A549 (cell line): ENCODE data around the gene HRH1. TPM values are rescaled to one million over a fixed set of nuclear protein-coding genes. Genes with fewer than 3 reads are reported as not detected.

Source experiments
- ATAC-seq, 2 experiments: fragments of 200-7000 bp in 1 of 2; fragments of >200 bp in 1 of 2; cut with Nextera tagmentation in 1 of 2; cut with Tn5 transposase in 1 of 2; 3 replicates each; pipeline versions ENCODE4 v1.8.0 to v1.9.1; 2018 to 2020; ENCODE audit warnings: mild to moderate bottlenecking in 1 of 2, moderate library complexity in 1 of 2
- CTCF ChIA-PET: fragments of 300-600 bp; sonication (Branson Sonifier 250); formaldehyde crosslinking; extraction: SDS; loops from one replicate; lab custom pipeline; 2021; ENCODE audit warnings: antibody characterized with exemption, inconsistent platforms; lab: Yijun Ruan, JAX
- POLR2A ChIA-PET: fragments of 350-600 bp; formaldehyde crosslinking; extraction: SDS; loops from one replicate; lab custom pipeline; 2021; ENCODE audit warnings: antibody characterized with exemption, inconsistent platforms; lab: Yijun Ruan, JAX
- DNase-seq, 2 experiments: peaks; one replicate each; pipeline versions ENCODE4 v3.0.0 to v3.0.0-alpha.2; 2011 to 2016; ENCODE audit warnings: low read depth in 1 of 2, low spot score in 1 of 2
- FAIRE-seq: peaks from 2 replicates; lab custom pipeline; 2011; peaks lifted over from hg19 to GRCh38; lab: Jason Lieb, UNC
- H3K27ac ChIP-seq, 2 experiments: fragments of >200 bp; sonication (Bioruptor Twin); formaldehyde crosslinking; 3 replicates each; pipeline ENCODE4 v1.5.1; 2016 to 2017
- H3K4me1 ChIP-seq: fragments of >200 bp; sonication (Bioruptor Twin); formaldehyde crosslinking; 3 replicates; pipeline ENCODE4 v1.6.1; 2016
- H3K4me2 ChIP-seq: fragments of >200 bp; sonication (Bioruptor Twin); formaldehyde crosslinking; 3 replicates; pipeline ENCODE4 v1.6.1; 2016
- H3K4me3 ChIP-seq: fragments of >200 bp; sonication (Bioruptor Twin); formaldehyde crosslinking; 3 replicates; pipeline ENCODE4 v1.5.1; 2016
- H3K9me3 ChIP-seq: fragments of >200 bp; sonication (Bioruptor Twin); formaldehyde crosslinking; 3 replicates; pipeline ENCODE4 v1.6.1; 2016
- BCL3 ChIP-seq: fragments of >200 bp; sonication (Bioruptor Twin); formaldehyde crosslinking; IDR thresholded peaks from 3 replicates; pipeline ENCODE4 v1.6.1; 2016
- CBX2 ChIP-seq: fragments of 200-600 bp; sonication (generic); IDR thresholded peaks from 2 replicates; pipeline ENCODE4 v1.6.1; 2016; ENCODE audit warnings: low read depth, mild to moderate bottlenecking, borderline replicate concordance
- CEBPB ChIP-seq, 2 experiments: fragments of >200 bp in 1 of 2; sonication (Bioruptor Twin) in 1 of 2; formaldehyde crosslinking in 1 of 2; IDR thresholded peaks; 2 replicates each; pipeline ENCODE4 v1.6.1; 2012 to 2016
- CHD4 ChIP-seq: fragments of 200-600 bp; sonication (generic); IDR thresholded peaks from 2 replicates; pipeline ENCODE4 v1.6.1; 2016; ENCODE audit warnings: antibody characterized with exemption, mild to moderate bottlenecking, borderline replicate concordance
- EP300 ChIP-seq, 2 experiments: fragments of >200 bp; sonication (Bioruptor Twin); formaldehyde crosslinking; IDR thresholded peaks; 2 replicates in 1 of 2; 3 replicates in 1 of 2; pipeline ENCODE4 v1.6.1; 2016 to 2017
- FOSB ChIP-seq: fragments of 250-450 bp; sonication (Bioruptor Pico); IDR thresholded peaks from 2 replicates; pipeline ENCODE4 v1.5.0; 2020; ENCODE audit warnings: mild to moderate bottlenecking, moderate library complexity
- FOSL2 ChIP-seq, 2 experiments: fragments of 450-650 bp in 1 of 2; fragments of >200 bp in 1 of 2; sonication (Bioruptor Twin) in 1 of 2; formaldehyde crosslinking; IDR thresholded peaks; 2 replicates each; pipeline versions ENCODE4 v1.5.0 to v1.6.1; 2016 to 2020; ENCODE audit warnings: mild to moderate bottlenecking in 1 of 2, moderate library complexity in 1 of 2
- HES2 ChIP-seq: fragments of >200 bp; sonication (Bioruptor Twin); formaldehyde crosslinking; IDR thresholded peaks from 2 replicates; pipeline ENCODE4 v1.6.1; 2016
- JUN ChIP-seq, 2 experiments: fragments of >200 bp; sonication (Bioruptor Twin); formaldehyde crosslinking; IDR thresholded peaks; 2 replicates in 1 of 2; 3 replicates in 1 of 2; pipeline ENCODE4 v1.6.1; 2016 to 2017
- JUNB ChIP-seq: fragments of >200 bp; sonication (Bioruptor Twin); formaldehyde crosslinking; IDR thresholded peaks from 2 replicates; pipeline ENCODE4 v1.6.1; 2016
- MAFK ChIP-seq: fragments of 450-650 bp; IDR thresholded peaks from 2 replicates; pipeline ENCODE4 v1.6.1; 2014; ENCODE audit not compliant: partially characterized antibody
- MYC ChIP-seq: IDR thresholded peaks from 2 replicates; pipeline ENCODE4 v1.6.1; 2012; ENCODE audit warnings: mild to moderate bottlenecking, inconsistent platforms, low read length, improper control_type of control experiment, borderline replicate concordance
- NFE2L2 ChIP-seq: fragments of 150-350 bp; conservative IDR thresholded peaks from 2 replicates; pipeline ENCODE4 v1.6.1; 2014; ENCODE audit warnings: low read length
- NPAS2 ChIP-seq: fragments of 250-450 bp; sonication (Bioruptor Pico); IDR thresholded peaks from 2 replicates; pipeline ENCODE4 v1.8.0; 2022; ENCODE audit warnings: mild to moderate bottlenecking, moderate library complexity, borderline replicate concordance
- POLR2A ChIP-seq: IDR thresholded peaks from 2 replicates; pipeline ENCODE4 v1.6.1; 2012; ENCODE audit warnings: mild to moderate bottlenecking, low read length
- RAD21 ChIP-seq, 2 experiments: fragments of >200 bp in 1 of 2; sonication (Bioruptor Twin) in 1 of 2; formaldehyde crosslinking in 1 of 2; IDR thresholded peaks in 1 of 2; conservative IDR thresholded peaks in 1 of 2; 2 replicates in 1 of 2; 3 replicates in 1 of 2; pipeline ENCODE4 v1.6.1; 2012 to 2018; ENCODE audit warnings: inconsistent platforms in 1 of 2
- RARB ChIP-seq: fragments of 250-450 bp; sonication (Bioruptor Pico); IDR thresholded peaks from 2 replicates; pipeline ENCODE4 v1.8.0; 2021; ENCODE audit warnings: mild to moderate bottlenecking, moderate library complexity
- RNF2 ChIP-seq: fragments of 200-600 bp; sonication (generic); IDR thresholded peaks from 2 replicates; pipeline ENCODE4 v1.6.1; 2016; ENCODE audit warnings: low read depth, mild to moderate bottlenecking, antibody characterized with exemption, moderate library complexity, borderline replicate concordance
- TFCP2L1 ChIP-seq: fragments of 250-450 bp; sonication (Bioruptor Pico); IDR thresholded peaks from 2 replicates; pipeline ENCODE4 v1.5.0; 2021; ENCODE audit warnings: mild to moderate bottlenecking
- TP53 ChIP-seq: fragments of 250-450 bp; sonication (Bioruptor Pico); IDR thresholded peaks from 2 replicates; pipeline ENCODE4 v1.5.0; 2021; ENCODE audit warnings: mild to moderate bottlenecking, moderate library complexity
- ZNF302 ChIP-seq: fragments of 250-450 bp; sonication (Bioruptor Pico); IDR thresholded peaks from 2 replicates; pipeline ENCODE4 v1.9.0; 2021; ENCODE audit warnings: inconsistent platforms, mild to moderate bottlenecking, moderate library complexity
- ZSCAN20 ChIP-seq: fragments of 250-450 bp; sonication (Bioruptor Pico); IDR thresholded peaks from 2 replicates; pipeline ENCODE4 v1.8.0; 2022; ENCODE audit warnings: mild to moderate bottlenecking, moderate library complexity
- WGBS: methylation state at CpG from one replicate; pipeline ENCODE4 v1.1.6; 2017; ENCODE audit errors: missing lambda C conversion rate; 5-methylcytosine and 5-hydroxymethylcytosine counted together
- polyA plus RNA-seq, 4 experiments: library from polyadenylated mRNA; depleted of rRNA in 3 of 4; stranded (reverse); fragments of >200 nt; fragmentation: RNase III in 1 of 4; extraction: RNeasy Plus Mini Kit Qiagen cat#74134 plus additional on column Dnase treatment in 1 of 4; gene quantifications; 2 replicates in 3 of 4; 3 replicates in 1 of 4; pipeline ENCODE4 v1.2.3, GENCODE V29; 2011 to 2017
- TF ChIP-seq, protein P1 (sequence below): IDR thresholded peaks from 2 replicates; pipeline ENCODE4 v1.6.1; 2012
- TF ChIP-seq, protein P2 (sequence below): fragments of 250-450 bp; sonication (Bioruptor Pico); IDR thresholded peaks from 2 replicates; pipeline ENCODE4 v1.5.0; 2021; ENCODE audit warnings: mild to moderate bottlenecking, moderate library complexity, borderline replicate concordance

HRH1 gene
- polyA plus RNA-seq, 2 of the 4 experiments (the other 2 are of a cell fraction): 4.2 TPM

- no peaks in the 10 kb centered on the region for H3K9me3 ChIP-seq
- ChIA-PET CTCF (interaction anchor here (0.6 to 2.3 kb wide), 9 partner anchors 12 to 134 kb away, joined by 3 to 12 read pairs (median 5); no protein-coding TSS in a partner anchor), POLR2A (interaction anchor here (0.7 to 2.7 kb wide), 5 partner anchors 12 to 46 kb away, joined by 3 to 29 read pairs (median 4); partner anchors contain the start of gene ATG7)
- ATAC-seq (peak; percentile 91 to 94), FAIRE-seq (no peak), DNase-seq (peak; percentile 64 to 79)
- peaks cover 46% of the 10 kb centered on the region for H3K4me1 ChIP-seq
- peak overlapping the region; percentile 73 to 85 for H3K27ac ChIP-seq
- TF ChIP-seq, protein P1, sequence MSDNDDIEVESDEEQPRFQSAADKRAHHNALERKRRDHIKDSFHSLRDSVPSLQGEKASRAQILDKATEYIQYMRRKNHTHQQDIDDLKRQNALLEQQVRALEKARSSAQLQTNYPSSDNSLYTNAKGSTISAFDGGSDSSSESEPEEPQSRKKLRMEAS: peak; percentile 38; the same call in 1 of the 2 replicates
- peak; percentile 14 for TF ChIP-seq MAFK
- TF ChIP-seq JUN (IDR thresholded peaks at IDR 0.05): peak; percentile 48 to 70; a peak in 3 of 5 replicates
- 0 out of 2 replicates have a peak, but pooled peaks have one; percentile 30 for TF ChIP-seq FOSB (CRISPR knock-in tag)
- 0 out of 3 replicates have a peak, but pooled peaks have one; percentile 18 for TF ChIP-seq BCL3
- no peak for TF ChIP-seq NFE2L2
- TF ChIP-seq, protein P2, sequence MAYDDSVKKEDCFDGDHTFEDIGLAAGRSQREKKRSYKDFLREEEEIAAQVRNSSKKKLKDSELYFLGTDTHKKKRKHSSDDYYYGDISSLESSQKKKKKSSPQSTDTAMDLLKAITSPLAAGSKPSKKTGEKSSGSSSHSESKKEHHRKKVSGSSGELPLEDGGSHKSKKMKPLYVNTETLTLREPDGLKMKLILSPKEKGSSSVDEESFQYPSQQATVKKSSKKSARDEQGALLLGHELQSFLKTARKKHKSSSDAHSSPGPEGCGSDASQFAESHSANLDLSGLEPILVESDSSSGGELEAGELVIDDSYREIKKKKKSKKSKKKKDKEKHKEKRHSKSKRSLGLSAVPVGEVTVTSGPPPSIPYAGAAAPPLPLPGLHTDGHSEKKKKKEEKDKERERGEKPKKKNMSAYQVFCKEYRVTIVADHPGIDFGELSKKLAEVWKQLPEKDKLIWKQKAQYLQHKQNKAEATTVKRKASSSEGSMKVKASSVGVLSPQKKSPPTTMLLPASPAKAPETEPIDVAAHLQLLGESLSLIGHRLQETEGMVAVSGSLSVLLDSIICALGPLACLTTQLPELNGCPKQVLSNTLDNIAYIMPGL (CRISPR knock-in tag): no peak
- peak; percentile 73 for TF ChIP-seq JUNB
- TF ChIP-seq CHD4: no peak
- no peak for TF ChIP-seq MYC
- peak in 1 of 2 experiments; percentile 50; a peak in 2 of 5 replicates for TF ChIP-seq EP300 (IDR thresholded peaks at IDR 0.05)
- no peak for TF ChIP-seq ZSCAN20 (CRISPR knock-in tag)
- peak; percentile 73 to 81 for TF ChIP-seq CEBPB (IDR thresholded peaks at IDR 0.05)
- peak; percentile 89 for TF ChIP-seq FOSL2 (IDR thresholded peaks at IDR 0.05)
- peak; percentile 96 for TF ChIP-seq FOSL2 (CRISPR knock-in tag; IDR thresholded peaks at IDR 0.05)
- TF ChIP-seq RARB (CRISPR knock-in tag): no peak
- 7% methylated on average over 7 of the region's 7 CpGs for WGBS
- H3K4me3 ChIP-seq: peak overlapping the region; percentile 6; the same call in 1 of the 3 replicates
- peak overlapping the region; percentile 79 for H3K4me2 ChIP-seq
Observed at GRCh38 chr3:11288786-11289637, 134.7 kb downstream of the HRH1 start.

GRCh38 chr3:11289864-11290263 is 135.6 kb downstream of the HRH1 start:
- CTCF ChIA-PET: interaction anchor here (0.8 to 2.3 kb wide), 5 partner anchors 17 to 135 kb away, joined by 3 to 12 read pairs (median 5); no protein-coding TSS in a partner anchor
- Histone ChIP-seq H3K4me2 (peak overlapping the region; percentile 79), H3K27ac (peak overlapping the region; percentile 73 to 85), H3K9me3 (no peaks in the 10 kb centered on the region), H3K4me1 (peaks cover 46% of the 10 kb centered on the region), H3K4me3 (no peak overlapping the region)
- ATAC-seq: no peak
- 81% methylated on average over 3 of the region's 3 CpGs for WGBS
- no peak for FAIRE-seq
- DNase-seq: no peak
- POLR2A ChIA-PET: interaction anchor here (0.8 to 2.7 kb wide), 2 partner anchors 17 kb away, joined by 4 to 29 read pairs; partner anchors contain the start of gene ATG7
- TF ChIP-seq RAD21 (conservative IDR thresholded peaks at IDR 0.05 in 1 of 2, IDR thresholded peaks at IDR 0.05 in 1 of 2) (no peak), TFCP2L1 (no peak), CHD4 (no peak), RNF2 (no peak), FOSL2 (IDR thresholded peaks at IDR 0.05) (no peak), FOSL2 (CRISPR knock-in tag; IDR thresholded peaks at IDR 0.05) (no peak), CBX2 (no peak), HES2 (no peak), MYC (no peak), TP53 (CRISPR knock-in tag) (no peak), NPAS2 (CRISPR knock-in tag) (no peak), POLR2A (no peak), RARB (CRISPR knock-in tag) (no peak), CEBPB (IDR thresholded peaks at IDR 0.05) (no peak), ZNF302 (CRISPR knock-in tag) (no peak)
